Spleen (tissue), 11 donors: ENCODE measurements around the gene PTPRT. TPM values are rescaled to one million over a fixed set of nuclear protein-coding genes. Genes with fewer than 3 reads are reported as not detected.

Source experiments
- DNase-seq: peaks from one replicate; pipeline ENCODE4 v3.0.0-alpha.2; 2020
- H3K27ac ChIP-seq, 8 donors: fragments of 200-600 bp; sonication (generic) in 7 of 8; 1 replicate in 4 of 8; 2 replicates in 4 of 8; pipeline versions ENCODE4 v1.5.0 to v1.8.0; 2016 to 2021; ENCODE audit warnings: inconsistent platforms in 4 of 8, mild to moderate bottlenecking in 4 of 8, moderate library complexity in 1 of 8
- H3K27me3 ChIP-seq, 7 donors: fragments of 200-600 bp; sonication (generic) in 6 of 7; replicated peaks in 1 of 7; 1 replicate in 4 of 7; 2 replicates in 3 of 7; pipeline versions ENCODE4 v1.5.0 to v1.8.0; 2016 to 2021; ENCODE audit warnings: inconsistent platforms in 3 of 7, mild to moderate bottlenecking in 1 of 7
- H3K36me3 ChIP-seq, 6 donors: fragments of 200-600 bp; sonication (generic) in 5 of 6; 1 replicate in 4 of 6; 2 replicates in 2 of 6; pipeline versions ENCODE4 v1.5.0 to v1.8.0; 2016 to 2021; ENCODE audit warnings: inconsistent platforms in 2 of 6
- H3K4me1 ChIP-seq, 6 donors: fragments of 200-600 bp; sonication (generic) in 5 of 6; 1 replicate in 3 of 6; 2 replicates in 3 of 6; pipeline versions ENCODE4 v1.5.0 to v1.8.0; 2016 to 2021; ENCODE audit warnings: inconsistent platforms in 3 of 6
- H3K4me3 ChIP-seq, 8 donors: fragments of 200-600 bp; sonication (generic) in 7 of 8; 1 replicate in 4 of 8; 2 replicates in 4 of 8; pipeline versions ENCODE4 v1.5.0 to v1.8.0; 2016 to 2021; ENCODE audit warnings: inconsistent platforms in 4 of 8, mild to moderate bottlenecking in 4 of 8, moderate library complexity in 2 of 8
- H3K9me3 ChIP-seq, 8 donors: fragments of 200-600 bp; sonication (generic) in 7 of 8; 1 replicate in 4 of 8; 2 replicates in 4 of 8; pipeline versions ENCODE4 v1.5.0 to v1.8.0; 2016 to 2021; ENCODE audit warnings: inconsistent platforms in 4 of 8
- CTCF ChIP-seq, 11 experiments: fragments of 200-600 bp in 7 of 11; fragments of 450-650 bp in 4 of 11; sonication (generic) in 4 of 11; IDR thresholded peaks in 8 of 11; conservative IDR thresholded peaks in 3 of 11; 1 replicate in 7 of 11; 2 replicates in 4 of 11; pipeline versions ENCODE4 v1.4.0 to v1.8.0; 2016 to 2021; ENCODE audit warnings: antibody characterized with exemption in 11 of 11, inconsistent platforms in 4 of 11, mild to moderate bottlenecking in 1 of 11
- POLR2A ChIP-seq, 3 donors: fragments of 450-650 bp; IDR thresholded peaks; one replicate each; pipeline ENCODE4 v1.5.1; 2017; ENCODE audit warnings: antibody characterized with exemption in 3 of 3, mild to moderate bottlenecking in 1 of 3
- POLR2AphosphoS5 ChIP-seq, 3 donors: sonication (generic); formaldehyde crosslinking; IDR thresholded peaks; one replicate each; pipeline ENCODE4 v1.5.1; 2017; ENCODE audit warnings: antibody characterized with exemption in 3 of 3
- WGBS, 5 donors: extraction: QIAGEN DNeasy Blood & Tissue Kit in 3 of 5; methylation state at CpG; one replicate each; pipeline versions ENCODE4 v1.1.5 to v1.1.7; 2013 to 2018; 5-methylcytosine and 5-hydroxymethylcytosine counted together
- intact Hi-C: fragments of 100-400 bp; cut with DNase I; formaldehyde crosslinking; loops from one replicate; pipeline ENCODE4 v1.15.0; 2023; ENCODE audit warnings: low total_unique reads
- polyA plus RNA-seq, 3 donors: library from polyadenylated mRNA; stranded (reverse); fragments of 200-250 nt; gene quantifications; one replicate each; pipeline ENCODE4 v1.2.1, GENCODE V29; 2013
- total RNA-seq, 7 donors: library from RNA; depleted of rRNA in 3 of 7; stranded (reverse); fragments of >200 nt in 3 of 7; fragmentation: NEBNext Ultra II Directional in 4 of 7; extraction: Animal tissue kit (Norgen Biotek cat#: 25700) in 4 of 7; gene quantifications; one replicate each; pipeline versions ENCODE4 v1.1.0 to v1.2.1, GENCODE V29; 2016 to 2021
- donor health status: healthy with polysubstance abuse.
- donor health status: DM: no; HTN: no; CAD: no; lungs with moderate emphysema.
- donor health status: DM: no; HTN: no; CAD: no.
- donor health status: Bipolar disorder and iron deficiency.
- donor health status: healthy.
- donor health status: DM: no; HTN: no; CAD: no.
- donor health status: DM: yes; HTN: yes; CAD: no.

The PTPRT gene
- total and polyA plus RNA-seq, 10 donors, result 0.02 to 4.7 (median 1.2) TPM

GRCh38 chr20:42610070-42610469 is 579.6 kb downstream of the PTPRT start:
- H3K27ac ChIP-seq, result no peak overlapping the region
- DNase-seq, result no peak
- H3K36me3 ChIP-seq, result no peaks in the 10 kb centered on the region
- no peaks in the 10 kb centered on the region for H3K27me3 ChIP-seq
- 67 to 79% (median 72%) methylated on average over 4 of the region's 4 CpGs for WGBS, 5 donors
- H3K4me3 ChIP-seq, result no peak overlapping the region
- H3K9me3 ChIP-seq, result peaks cover 0 to 19% (median 3%) of the 10 kb centered on the region in 8 donors
- intact Hi-C loops, result no loop called here
- TF ChIP-seq POLR2AphosphoS5 (IDR thresholded peaks at IDR 0.05) (no peak), CTCF (IDR thresholded peaks at IDR 0.05 in 8 of 11, conservative IDR thresholded peaks at IDR 0.05 in 3 of 11) (no peak), POLR2A (IDR thresholded peaks at IDR 0.05) (no peak)
- H3K4me1 ChIP-seq, result no peaks in the 10 kb centered on the region

GRCh38 chr20:42609618-42610017 is 580.1 kb downstream of the PTPRT start:
- 57 to 73% (median 62%) methylated on average over 4 of the region's 4 CpGs for WGBS, 5 donors
- Histone ChIP-seq H3K27me3 (no peaks in the 10 kb centered on the region), H3K27ac (no peak overlapping the region), H3K4me1 (no peaks in the 10 kb centered on the region), H3K36me3 (no peaks in the 10 kb centered on the region), H3K9me3 (peaks cover 0 to 18% (median 3%) of the 10 kb centered on the region in 8 donors), H3K4me3 (no peak overlapping the region)
- no peak for DNase-seq
- TF ChIP-seq POLR2A (IDR thresholded peaks at IDR 0.05), result no peak
- no peak for TF ChIP-seq POLR2AphosphoS5 (IDR thresholded peaks at IDR 0.05)
- no peak for TF ChIP-seq CTCF (IDR thresholded peaks at IDR 0.05 in 8 of 11, conservative IDR thresholded peaks at IDR 0.05 in 3 of 11)
- intact Hi-C loops, result no loop called here

GRCh38 chr20:42604998-42605956 is 584.4 kb downstream of the PTPRT start:
- H3K4me1 ChIP-seq, result no peaks in the 10 kb centered on the region
- no peak overlapping the region for H3K27ac ChIP-seq
- no peaks in the 10 kb centered on the region for H3K9me3 ChIP-seq
- TF ChIP-seq POLR2A (IDR thresholded peaks at IDR 0.05) (no peak), CTCF (IDR thresholded peaks at IDR 0.05 in 8 of 11, conservative IDR thresholded peaks at IDR 0.05 in 3 of 11) (no peak), POLR2AphosphoS5 (IDR thresholded peaks at IDR 0.05) (no peak)
- DNase-seq, result no peak
- no peak overlapping the region for H3K4me3 ChIP-seq
- WGBS, 5 donors, result 63 to 74% (median 64%) methylated on average over 11 to 13 of the region's 13 CpGs
- H3K36me3 ChIP-seq, result no peaks in the 10 kb centered on the region
- H3K27me3 ChIP-seq, result no peaks in the 10 kb centered on the region
- intact Hi-C loops, result no loop called here

- no peak for TF ChIP-seq POLR2A (IDR thresholded peaks at IDR 0.05)
- no peak for TF ChIP-seq POLR2AphosphoS5 (IDR thresholded peaks at IDR 0.05)
- no peak for TF ChIP-seq CTCF (IDR thresholded peaks at IDR 0.05 in 8 of 11, conservative IDR thresholded peaks at IDR 0.05 in 3 of 11)
- no peak overlapping the region for H3K4me3 ChIP-seq
- intact Hi-C loops, result no loop called here
- H3K27ac ChIP-seq, result no peak overlapping the region
- H3K9me3 ChIP-seq, result no peaks in the 10 kb centered on the region
- WGBS, 5 donors, result 60 to 68% (median 67%) methylated on average over 4 of the region's 4 CpGs
- H3K4me1 ChIP-seq, result no peaks in the 10 kb centered on the region
- H3K27me3 ChIP-seq, result no peaks in the 10 kb centered on the region
- DNase-seq, result no peak
- H3K36me3 ChIP-seq, result no peaks in the 10 kb centered on the region
Measured at GRCh38 chr20:42603655-42604054, 586.1 kb downstream of the PTPRT start.
